Measurements from ENCODE around the gene SCGB3A1.

GRCh38 chr5:180575571-180575970, 15.7 kb downstream of the SCGB3A1 start:
- TF ChIP-seq CTCF (conservative IDR thresholded peaks at IDR 0.05) (no peak), ZFX (IDR thresholded peaks at IDR 0.05) (no peak)

Measured in C4-2B (cell line).